Measurements from ENCODE around the gene DHRS12.
"Not testable (repeated sequence)": the region's sequence is repeated elsewhere in the genome, so short reads cannot be mapped to it uniquely, and the experiment has no call there.

Gene DHRS12

DNA sequence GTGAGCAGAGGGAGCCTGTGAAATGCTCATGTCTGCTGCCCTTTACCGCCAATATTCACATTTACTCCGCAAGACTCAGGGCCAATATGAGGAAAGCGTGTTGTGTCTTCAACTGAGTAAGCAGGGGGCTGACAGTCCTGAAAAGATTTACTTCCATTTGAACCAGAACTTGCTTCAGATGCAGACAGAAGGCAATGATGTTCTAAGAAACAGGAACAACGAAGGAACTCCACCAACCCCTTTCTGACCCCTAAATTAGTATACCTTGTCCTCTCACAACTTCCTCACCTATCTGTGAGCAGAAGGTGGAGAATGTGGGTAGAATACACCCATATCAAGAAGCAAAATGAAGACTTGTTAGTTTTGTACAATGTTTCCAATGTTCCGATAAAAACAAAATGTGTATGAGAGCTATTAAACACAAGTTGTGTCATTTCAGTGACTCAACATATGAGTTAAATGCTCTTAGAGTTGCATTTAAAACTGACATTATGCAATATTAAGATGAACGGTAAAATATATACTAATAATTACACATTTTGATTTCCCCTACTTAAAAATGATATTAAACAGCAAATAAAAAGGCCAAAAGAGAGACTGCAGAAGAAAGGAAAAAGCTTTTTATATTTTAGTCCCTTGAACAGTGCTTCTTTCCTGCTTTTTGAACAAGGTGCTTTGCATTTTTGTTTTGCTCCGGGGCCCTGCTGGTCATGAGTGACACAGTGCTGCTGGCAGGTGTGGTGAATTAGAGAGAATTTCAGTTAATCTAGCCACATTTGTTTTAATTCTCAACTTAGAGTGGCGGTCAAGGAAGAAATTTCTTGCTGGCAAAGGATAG, 25.0 kb upstream of the DHRS12 start:
- no peak for DNase-seq (ENCODE audit: low read depth in 1 of 2, low spot score in 1 of 2)

DNA sequence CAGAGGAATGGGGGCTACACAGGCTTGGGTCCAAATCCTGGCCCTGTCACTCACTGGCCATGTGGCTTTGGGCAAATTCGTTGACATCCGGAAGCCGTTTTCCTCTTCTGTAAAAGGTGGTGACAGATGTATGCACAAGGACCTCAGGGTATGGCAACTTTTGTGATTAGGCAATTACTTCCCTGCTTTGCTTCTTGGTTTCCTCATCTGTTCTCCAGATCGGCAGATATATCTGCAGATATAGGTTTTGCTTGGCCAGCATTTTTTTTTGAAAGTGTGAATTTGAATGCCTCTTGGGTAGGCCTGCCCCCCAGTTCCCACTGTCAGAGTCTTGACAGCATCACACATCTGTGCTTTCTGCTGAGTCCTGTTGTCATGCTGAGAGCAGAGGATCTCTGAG, 23.3 kb upstream of the DHRS12 start:
- no peak for DNase-seq (ENCODE audit: low read depth in 1 of 2, low spot score in 1 of 2)

DNA sequence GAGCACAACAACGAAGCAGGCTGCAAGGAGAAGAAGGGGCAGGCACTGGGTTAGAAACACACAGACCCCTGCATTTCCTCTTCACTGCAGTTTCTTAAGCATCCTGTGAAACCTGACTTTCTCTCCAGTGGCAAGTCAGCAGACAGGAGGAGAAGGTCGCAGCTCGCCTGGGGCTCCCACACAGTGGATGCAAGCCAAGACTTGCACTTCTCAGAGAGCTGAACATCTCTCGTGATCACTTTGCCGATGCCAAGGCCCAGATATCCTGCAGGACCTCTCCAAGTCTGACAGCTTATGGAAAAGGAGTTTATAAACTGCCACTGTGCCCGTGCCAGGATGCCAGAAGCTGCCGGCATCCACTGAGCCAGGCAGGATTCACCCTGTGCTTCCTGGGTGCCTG, 22.6 kb upstream of the DHRS12 start:
- DNase-seq (ENCODE audit: low read depth in 1 of 2, low spot score in 1 of 2) = no peak

DNA sequence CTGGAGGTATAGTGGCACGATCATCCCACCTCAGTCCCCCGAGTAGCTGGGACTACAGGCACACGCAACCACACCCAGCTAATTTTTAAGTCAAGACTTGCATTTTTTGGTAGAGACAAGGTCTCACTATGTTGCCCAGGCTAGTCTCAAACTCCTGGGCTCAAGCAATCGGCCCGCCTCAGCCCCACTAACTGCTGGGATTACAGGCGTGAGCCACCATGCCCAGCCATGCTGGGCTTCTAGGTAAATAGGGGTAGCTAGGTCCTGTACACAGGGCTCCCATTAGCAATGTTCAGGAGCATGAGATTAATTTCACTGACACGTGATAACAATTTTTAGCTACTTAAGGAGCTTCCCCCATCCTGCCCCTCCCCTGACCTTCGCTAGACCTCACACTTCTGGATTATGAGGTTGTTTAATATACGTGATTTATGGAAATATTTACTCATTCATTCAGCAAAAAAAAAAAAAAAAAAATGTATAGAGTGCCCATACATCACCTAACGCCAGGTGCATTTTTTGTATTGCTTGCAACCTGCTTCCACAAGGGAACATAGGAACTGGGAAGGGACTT, 21.8 kb upstream of the DHRS12 start:
- DNase-seq (ENCODE audit: low read depth in 1 of 2, low spot score in 1 of 2) = no peak

DNA sequence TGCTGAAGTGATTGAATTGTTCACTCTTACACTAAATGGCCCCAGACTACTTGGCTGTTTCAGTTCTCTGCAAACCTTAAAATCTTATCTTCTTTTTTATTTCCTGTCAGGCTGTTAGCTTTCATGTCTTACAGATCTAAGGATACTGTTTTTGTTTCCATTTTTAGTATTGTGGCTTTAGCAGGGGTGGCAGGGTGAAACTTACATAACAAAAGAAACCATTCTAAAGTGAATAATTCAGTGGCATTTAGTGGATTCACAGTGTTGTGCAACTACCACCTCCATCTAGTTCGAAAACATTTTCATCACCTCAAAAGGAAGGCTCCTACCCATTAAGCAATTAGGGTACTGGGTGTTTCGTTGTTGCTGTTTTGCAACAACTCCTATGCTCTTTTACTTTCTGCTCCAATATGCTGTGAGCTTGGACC, 21.2 kb upstream of the DHRS12 start:
- no peak for DNase-seq (ENCODE audit: low read depth in 1 of 2, low spot score in 1 of 2)

DNA sequence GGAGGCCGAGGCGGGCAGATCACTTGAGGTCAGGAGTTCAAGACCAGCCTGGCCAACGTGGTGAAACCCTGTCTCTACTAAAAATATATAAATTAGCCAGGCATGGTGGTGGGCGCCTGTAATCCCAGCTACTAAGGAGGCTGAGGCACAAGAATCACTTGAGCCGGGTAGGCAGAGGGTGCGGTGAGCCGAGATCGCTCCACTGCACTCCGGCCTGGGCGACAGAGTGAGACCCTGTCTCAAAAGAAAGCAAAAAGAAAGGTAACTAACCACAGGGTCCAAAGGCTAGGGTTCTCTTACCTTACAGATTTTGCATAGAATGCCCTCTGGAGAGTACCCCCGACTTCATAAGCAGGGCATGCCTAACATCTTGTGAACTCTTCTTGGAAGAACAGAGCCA, 20.7 kb upstream of the DHRS12 start:
- DNase-seq (ENCODE audit: low read depth in 1 of 2, low spot score in 1 of 2) = not testable (repeated sequence)

DNA sequence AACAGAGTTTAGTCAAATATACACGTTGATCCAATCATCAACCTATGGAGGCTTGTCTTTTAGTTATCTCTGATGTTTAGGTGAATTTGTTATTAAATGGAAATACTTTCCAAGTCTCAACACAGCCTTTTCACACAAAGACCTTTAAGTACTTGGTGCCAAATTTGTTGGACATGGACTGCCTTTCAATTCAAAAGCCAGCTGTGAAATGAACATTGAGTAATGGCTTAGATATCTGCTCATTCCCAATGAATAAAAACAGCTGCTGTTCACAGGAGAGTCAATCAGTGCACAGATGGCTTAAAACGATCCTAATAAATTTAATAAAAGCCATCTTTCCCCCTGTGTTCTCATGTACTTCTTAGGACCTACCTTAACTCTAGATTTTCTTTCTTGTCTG, 19.9 kb upstream of the DHRS12 start:
- no peak for DNase-seq (ENCODE audit: low read depth in 1 of 2, low spot score in 1 of 2)

DNA sequence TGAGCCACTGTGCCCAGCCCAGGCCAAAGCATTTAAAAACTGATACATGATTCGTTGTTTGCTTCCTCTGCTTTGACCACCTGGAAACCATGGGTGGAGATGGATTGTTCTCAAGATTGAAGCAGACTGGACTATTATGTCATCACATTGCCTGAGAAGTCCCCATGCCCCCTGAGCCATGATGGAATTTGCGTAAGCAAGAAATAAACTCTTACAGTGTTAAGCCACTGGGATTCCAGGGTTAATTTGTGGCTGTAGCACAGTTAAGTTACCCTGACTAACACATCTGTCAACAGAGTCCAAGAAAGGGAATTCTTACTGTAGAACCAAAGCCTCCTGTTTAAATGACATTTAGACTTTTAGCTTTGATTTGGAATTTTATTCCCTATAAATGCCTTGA, 19.4 kb upstream of the DHRS12 start:
- DNase-seq (ENCODE audit: low read depth in 1 of 2, low spot score in 1 of 2) = no peak

DNA sequence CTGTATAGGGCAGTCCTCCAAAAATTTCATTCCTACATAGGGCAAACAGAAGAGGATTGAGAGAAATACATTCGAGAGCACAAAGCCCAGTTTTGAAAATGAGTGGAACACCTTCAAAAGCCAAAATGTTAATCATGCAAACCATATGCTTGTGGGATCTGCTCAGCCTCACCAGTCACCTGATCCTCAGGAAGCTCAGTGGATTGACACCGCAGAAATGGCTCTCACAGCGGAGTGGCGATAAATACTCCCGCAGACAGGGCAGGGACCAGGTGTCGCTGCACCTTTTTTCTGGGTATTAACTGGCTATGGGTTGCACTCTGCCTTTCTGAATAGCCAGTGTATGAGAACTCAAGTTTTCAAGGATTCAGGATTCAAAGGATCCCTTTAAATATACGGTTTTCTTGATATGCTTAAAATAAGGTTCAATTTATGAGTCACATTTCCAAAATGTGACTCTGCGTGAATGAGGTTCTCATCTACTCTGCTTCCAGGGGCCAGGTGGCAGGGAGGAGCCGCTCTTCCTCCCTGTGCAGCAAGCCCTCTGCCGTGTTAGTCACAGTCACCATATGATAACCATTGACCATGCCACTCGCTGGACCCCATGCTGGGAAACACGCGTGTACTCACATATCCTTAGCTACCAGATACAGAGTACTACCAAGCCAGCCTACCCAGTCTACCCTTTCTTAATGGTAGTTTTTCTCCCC, 18.3 kb upstream of the DHRS12 start:
- no peak for DNase-seq (ENCODE audit: low read depth in 1 of 2, low spot score in 1 of 2)

DNA sequence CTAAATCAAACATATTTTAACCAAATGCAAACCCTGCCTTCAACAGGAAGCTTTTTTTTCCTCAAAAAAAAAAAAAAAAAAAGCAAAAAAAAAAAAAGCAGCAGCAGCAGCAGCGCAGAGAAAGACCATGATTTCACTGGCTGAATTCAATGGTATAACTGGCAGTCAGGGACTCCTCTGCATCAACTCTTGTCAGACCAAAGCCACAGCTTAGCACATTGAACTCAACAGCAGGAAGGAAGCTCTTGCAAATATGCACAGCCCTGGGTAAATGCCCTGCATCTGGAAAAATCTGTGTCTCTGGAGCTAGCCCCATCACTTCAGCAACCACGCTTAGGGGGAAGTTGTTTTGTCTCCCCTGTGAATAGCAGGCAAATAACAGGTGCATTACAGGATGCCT, 17.6 kb upstream of the DHRS12 start:
- no peak for DNase-seq (ENCODE audit: low read depth in 1 of 2, low spot score in 1 of 2)

DNA sequence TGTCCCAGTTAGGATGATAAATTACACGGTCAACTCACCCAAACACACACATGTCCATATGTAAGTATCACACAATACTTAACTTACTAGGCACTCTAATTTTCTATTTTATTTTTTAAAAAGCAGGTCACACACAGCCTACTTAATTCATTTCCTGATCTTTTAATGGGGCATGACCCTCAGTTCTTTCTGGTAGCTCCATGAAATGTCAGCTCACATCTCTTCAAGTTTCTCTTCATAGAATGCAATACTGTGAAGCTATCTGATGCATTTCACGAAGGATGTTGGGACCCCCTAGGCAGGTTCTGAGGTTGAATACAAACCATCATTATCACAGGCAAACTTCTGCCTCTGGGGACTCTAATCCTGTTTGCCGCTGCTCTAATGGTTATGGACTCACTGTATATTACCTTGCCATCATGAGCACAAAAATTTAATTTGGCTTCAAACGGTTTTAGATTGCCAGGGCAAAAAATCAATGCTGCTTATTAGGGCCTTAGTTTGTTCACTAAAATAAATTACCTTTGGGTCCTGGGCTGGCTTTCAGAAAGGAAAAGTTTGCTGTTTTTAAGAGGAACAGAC, 16.1 kb upstream of the DHRS12 start:
- no peak for DNase-seq (ENCODE audit: low read depth in 1 of 2, low spot score in 1 of 2)

DNA sequence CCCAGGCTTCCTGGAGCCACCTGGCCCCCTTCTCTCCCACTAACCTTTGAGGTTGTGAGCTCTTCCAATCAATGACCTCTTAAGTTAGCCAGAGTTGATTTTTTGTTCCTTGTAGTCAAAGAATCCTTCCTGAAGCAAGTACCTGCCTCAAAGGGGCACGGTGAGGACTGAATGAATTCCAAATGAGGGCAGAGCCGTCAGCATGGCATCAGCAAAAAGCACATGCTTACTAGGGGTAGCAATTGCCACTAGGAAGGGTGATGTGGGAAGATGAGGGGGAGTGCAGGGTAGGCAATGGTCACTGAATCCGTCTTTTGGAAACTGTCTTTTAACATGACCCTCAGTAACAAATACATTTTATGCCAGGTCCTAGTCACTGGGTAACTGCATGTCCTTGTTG, 15.6 kb upstream of the DHRS12 start:
- DNase-seq (ENCODE audit: low read depth in 1 of 2, low spot score in 1 of 2) = no peak

DNA sequence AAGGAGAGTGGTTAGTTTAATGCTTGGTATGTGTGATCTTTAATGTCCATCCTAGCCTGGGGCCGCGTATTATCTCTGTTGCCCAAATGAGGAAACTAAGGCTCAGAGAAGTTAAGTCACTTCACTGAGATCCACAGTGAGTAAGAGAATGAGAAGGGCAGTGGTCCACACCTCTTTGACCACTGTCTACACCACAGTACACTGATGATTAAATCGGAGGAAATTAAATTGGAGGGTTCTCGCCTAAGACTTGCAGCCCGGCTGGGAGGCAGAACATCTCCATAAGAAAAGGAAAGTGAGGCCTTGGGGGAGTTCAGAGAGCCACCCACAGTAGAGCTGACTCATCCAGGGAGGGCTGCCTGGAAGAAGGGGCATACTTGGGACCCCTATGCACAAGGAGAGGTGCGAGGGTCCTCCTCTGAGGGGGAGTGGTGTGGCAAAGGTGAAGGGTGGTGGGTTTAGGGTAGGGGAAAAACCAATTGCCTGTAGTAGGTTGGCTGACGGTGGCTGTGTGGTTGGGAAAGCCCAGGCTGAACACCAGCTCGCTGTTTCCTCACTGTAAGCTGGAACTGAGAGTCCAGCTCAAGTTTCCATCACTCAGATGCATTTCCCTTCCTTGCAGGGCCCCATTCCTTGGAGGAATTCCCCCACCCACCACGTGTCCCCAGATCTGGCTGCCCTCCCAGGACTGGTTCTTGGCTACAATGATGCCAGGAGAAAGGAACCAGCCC, 15.0 kb upstream of the DHRS12 start:
- peak in 1 of 2 donors; percentile 38 for DNase-seq (ENCODE audit: low read depth in 1 of 2, low spot score in 1 of 2)

DNA sequence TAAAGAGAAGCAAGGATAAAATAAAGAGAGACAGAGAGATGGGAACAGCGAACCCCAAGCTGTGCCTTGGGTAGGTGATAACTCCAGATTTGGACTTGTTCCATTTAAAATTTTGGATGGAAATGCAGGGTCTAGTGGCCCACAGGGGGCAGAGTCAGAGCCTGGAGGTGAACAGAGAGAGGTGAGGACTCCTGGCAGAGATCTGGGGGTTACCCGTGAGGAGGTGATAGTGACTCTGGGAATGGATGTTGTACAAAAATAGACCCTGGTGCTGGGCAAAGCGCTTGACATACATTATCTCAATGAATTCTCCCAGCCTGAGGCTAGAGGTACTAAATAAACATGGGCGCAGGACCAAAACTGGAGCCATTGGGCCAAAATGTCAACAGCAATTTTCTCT, 14.3 kb upstream of the DHRS12 start:
- no peak for DNase-seq (ENCODE audit: low read depth in 1 of 2, low spot score in 1 of 2)

DNA sequence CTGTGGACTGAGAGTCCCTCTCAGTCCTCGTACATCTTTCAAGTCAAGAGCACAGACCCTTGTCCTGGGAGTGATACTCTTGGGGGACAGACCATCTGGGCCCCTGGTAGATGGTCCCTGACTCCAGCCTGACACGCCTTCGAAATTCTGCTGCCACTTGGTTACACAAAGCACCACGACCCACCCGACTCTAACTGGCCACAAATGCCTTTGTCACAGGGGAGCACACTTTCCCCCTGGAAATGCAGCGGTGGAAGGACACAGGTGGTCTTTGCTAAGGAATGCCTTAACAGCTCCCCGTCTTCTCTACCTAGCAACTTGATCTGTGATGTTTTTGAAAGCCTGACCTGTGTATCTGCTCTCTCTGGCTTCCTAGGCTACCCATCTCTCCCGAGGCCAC, 13.8 kb upstream of the DHRS12 start:
- DNase-seq (ENCODE audit: low read depth in 1 of 2, low spot score in 1 of 2) = no peak

DNA sequence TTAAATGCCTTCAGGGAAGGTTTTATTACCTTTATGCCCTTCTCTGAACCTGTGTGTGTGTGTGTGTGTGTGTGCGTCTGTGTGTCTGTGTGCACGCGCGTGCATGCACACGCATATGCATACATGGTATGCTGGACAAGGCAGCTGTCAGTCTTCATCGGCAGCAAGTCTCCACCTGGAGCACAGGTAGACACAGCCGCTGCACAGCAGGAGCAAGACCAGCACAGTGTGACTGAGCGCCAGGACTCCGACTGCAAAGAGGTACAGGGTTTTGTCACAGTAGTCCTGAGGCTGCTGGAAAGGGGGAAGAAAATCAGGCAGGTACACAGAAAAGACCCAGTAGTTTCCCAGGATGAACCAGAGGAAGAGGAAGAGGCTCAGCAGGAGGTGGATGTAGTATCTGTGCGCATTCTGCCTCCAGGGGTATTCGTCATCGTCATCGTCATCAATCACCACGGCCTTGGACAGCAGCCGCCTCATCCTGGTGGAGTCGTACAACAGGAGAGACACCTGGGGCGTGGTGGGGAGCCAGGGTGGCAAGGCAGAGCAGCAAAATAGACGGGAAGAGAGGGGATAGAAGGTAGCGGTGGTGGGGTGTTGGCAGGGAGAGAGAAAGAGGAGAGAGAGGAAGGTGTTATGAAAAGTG, 12.8 kb upstream of the DHRS12 start:
- no peak for DNase-seq (ENCODE audit: low read depth in 1 of 2, low spot score in 1 of 2)

DNA sequence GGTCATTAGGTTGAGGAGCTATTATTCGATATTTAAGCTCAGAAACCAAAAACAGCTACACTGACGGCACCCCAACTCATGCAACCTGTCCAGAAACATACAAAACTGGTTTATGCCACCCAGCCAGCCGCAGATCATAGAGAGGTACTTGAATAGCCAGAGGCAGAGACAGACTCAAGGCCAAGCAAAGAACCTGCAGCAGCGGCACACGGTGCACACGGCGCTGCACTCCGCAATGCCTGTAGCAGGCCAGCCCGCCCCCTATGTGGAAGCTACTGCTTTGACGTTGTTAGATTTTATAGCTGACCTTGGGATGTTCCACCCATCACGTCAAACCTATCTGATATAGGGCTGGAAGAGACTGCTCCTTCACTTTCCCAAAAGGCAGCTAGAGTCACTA, 11.9 kb upstream of the DHRS12 start:
- DNase-seq (ENCODE audit: low read depth in 1 of 2, low spot score in 1 of 2) = no peak

DNA sequence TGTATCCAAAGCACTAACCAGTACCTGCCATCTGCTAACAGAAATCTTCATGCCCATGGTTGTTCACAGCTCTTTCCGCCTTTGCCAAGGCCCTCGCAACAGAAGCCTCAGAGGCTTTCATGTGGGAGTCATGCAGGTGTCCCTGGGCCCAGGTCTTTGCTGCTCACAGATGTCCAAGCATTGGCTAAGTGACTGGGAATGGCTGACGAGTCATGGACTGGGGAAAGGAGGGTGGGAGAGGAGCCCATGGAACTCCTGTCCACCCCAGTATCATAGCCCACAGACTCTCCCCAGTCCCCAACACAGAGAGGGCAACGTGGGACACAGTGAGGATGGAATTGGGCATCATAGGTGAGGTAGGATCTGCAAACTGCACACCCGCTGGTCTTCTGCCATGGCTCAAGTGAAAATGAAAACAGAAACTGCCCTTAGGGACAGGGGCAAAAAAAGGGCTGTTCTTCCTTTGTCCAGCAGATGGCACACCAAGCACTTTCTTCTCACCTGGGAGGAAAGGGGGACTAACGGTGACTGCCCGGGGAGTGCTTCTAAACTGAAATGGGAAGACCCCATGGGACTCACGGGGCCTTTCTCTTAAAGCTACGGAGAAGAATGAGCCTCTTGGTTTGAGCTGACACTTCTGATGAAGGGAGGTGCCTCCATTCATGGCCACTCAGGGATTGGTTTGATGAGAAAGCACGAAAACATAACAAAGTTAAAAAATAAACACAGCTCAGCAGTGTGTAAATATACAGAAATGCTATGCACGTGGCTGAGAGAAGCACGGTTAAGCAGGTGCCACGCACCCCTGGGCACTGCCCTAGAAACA, 11.1 kb upstream of the DHRS12 start:
- peak; percentile 49 to 52 for DNase-seq (ENCODE audit: low read depth in 1 of 2, low spot score in 1 of 2)

DNA sequence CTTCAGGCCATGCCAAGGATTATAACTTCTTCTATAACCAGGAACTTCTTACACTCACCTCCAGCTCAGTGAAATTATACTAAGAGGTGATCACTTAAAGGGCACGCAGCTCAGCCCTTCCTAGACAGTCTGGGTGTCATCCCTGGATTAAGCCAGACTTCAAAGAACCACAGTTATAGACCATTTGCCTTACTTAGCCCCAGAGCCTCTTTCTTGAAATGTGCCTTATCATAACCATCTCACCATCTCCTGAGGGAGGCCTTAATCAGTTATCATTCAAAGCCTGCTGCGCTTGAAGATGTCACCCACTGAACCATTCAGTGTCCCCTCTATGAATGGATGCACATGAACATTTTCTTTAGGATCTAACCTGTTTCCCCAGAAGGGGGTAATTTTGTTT, 10.1 kb upstream of the DHRS12 start:
- DNase-seq (ENCODE audit: low read depth in 1 of 2, low spot score in 1 of 2) = no peak

DNA sequence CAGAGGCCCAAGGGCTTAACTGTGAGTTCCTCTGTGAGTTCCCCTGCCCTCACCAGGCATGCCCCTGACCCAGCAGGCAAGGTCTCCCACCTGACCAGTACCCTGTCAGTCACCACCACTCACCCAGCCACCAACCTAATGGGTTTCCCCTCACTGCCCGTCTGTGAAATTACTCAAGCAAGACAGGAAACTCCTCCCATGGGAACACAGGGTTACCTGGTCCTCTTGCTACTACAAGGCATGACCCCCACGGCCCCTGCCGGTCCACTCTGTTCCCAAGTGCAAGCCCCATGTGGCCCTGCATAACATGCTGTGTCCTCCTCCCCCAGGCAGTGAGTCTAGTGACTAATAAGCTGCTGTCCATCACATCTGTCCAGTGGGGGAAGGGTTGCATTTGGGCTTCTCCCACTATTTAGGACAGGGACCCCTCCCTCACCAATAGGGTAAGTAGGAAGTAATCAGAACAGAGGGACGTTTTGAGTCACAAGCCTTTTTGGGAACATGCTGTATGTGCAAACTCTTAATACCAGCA, 8.0 kb upstream of the DHRS12 start:
- no peak for DNase-seq (ENCODE audit: low read depth in 1 of 2, low spot score in 1 of 2)
